Neural crest cell (in vitro differentiated cells): ENCODE results near the gene FAM174B. TPM values are rescaled to one million over a fixed set of nuclear protein-coding genes. Genes with fewer than 3 reads are reported as not detected.

Experiments used
- DNase-seq: peaks from one replicate; pipeline ENCODE4 v3.0.0; 2021; ENCODE audit warnings: low read depth, mixed read lengths, low spot score
- H3K27ac Mint-ChIP-seq: one replicate; pipeline ENCODE4 v1.8.0; 2021; ENCODE audit warnings: mild to moderate bottlenecking, mixed read lengths; ENCODE audit not compliant: unreplicated experiment
- H3K27me3 Mint-ChIP-seq: 2 replicates; pipeline ENCODE4 v1.8.0; 2021; ENCODE audit warnings: low read depth, mild to moderate bottlenecking, mixed read lengths
- H3K36me3 Mint-ChIP-seq: 2 replicates; pipeline ENCODE4 v1.8.0; 2021; ENCODE audit warnings: low read depth, mild to moderate bottlenecking, mixed read lengths
- H3K4me1 Mint-ChIP-seq: 2 replicates; pipeline ENCODE4 v1.8.0; 2021; ENCODE audit warnings: mixed read lengths
- H3K4me3 Mint-ChIP-seq: one replicate; pipeline ENCODE4 v1.8.0; 2021; ENCODE audit warnings: mild to moderate bottlenecking, mixed read lengths
- H3K9me3 Mint-ChIP-seq: 2 replicates; pipeline ENCODE4 v1.8.0; 2021; ENCODE audit warnings: mixed read lengths
- CTCF ChIP-seq: fragments of 200-600 bp; sonication (generic); conservative IDR thresholded peaks from 2 replicates; pipeline ENCODE4 v1.5.0; 2021; ENCODE audit warnings: antibody characterized with exemption, mild to moderate bottlenecking
- total RNA-seq: library from RNA; stranded (reverse); gene quantifications from 2 replicates; pipeline ENCODE4 v1.2.1, GENCODE V29; 2021

Gene FAM174B
- total RNA-seq, 1 donor from 2014 or later = 12.1 TPM

DNA sequence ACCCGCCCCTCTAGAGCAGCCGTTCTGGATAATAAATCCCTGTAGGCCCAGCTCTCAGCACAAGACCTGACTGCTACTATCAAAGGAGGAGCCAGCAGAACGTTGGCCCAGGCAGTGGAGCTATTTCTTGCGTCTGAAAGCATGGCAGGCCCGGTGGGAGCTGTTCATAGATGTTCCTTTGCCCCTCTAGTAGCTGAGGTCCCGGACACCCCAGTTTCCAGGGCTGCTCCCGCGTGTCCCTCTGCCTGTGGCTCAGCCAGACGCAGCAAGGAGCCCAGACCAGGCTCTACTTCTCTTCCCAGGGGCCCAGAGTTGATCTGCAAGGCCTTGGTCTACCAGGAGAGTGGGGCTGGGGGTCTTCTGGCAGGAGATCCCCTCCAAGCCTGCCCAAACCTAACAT lies 76.1 kb downstream of the FAM174B start:
- Mint-ChIP-seq H3K36me3 (no peaks in the 10 kb centered on the region), H3K4me1 (no peaks in the 10 kb centered on the region), H3K27me3 (peaks cover 5% of the 10 kb centered on the region), H3K9me3 (peaks cover 7% of the 10 kb centered on the region), H3K4me3 (no peak overlapping the region), H3K27ac (no peak overlapping the region)
- TF ChIP-seq CTCF = no peak
- no peak for DNase-seq

DNA sequence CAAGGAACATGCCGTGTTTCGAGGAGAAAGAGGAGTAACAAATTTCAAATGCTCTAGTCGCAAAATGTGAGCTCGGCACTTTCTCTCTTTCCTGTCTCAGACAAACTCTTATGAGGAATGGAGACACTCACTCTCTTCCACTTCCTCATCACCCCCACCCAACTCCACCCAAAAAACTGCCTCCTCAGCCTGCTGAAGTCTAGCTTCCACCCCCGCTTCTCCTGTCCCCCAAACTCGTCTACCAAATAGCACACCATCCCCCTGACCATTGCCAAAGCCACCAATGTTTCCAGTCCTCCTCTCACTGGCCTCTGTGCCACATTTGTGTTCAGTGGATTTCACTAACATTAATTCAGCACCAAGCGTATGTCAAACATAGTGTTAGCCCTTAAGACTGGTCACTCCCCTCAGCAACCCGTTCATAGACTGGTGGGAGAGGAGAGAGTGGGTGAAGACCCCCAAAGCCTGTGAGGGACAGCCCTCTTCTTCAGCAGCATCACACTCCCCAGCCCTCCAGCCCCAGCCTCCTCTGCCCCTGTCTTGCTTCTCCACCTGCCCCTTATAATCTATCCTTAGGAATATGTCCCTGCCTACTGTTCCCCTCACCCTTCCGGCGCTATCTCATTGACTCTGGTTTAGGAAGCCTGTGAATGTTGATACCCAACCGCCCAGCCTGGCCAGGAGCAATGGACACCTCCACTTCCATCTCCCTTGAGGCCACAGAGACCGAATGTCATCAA lies 77.3 kb downstream of the FAM174B start:
- H3K27me3 Mint-ChIP-seq = peaks cover 7% of the 10 kb centered on the region
- peaks cover 4% of the 10 kb centered on the region for H3K9me3 Mint-ChIP-seq
- DNase-seq = no peak
- no peak overlapping the region for H3K4me3 Mint-ChIP-seq
- no peaks in the 10 kb centered on the region for H3K36me3 Mint-ChIP-seq
- H3K27ac Mint-ChIP-seq = no peak overlapping the region
- TF ChIP-seq CTCF = no peak
- no peaks in the 10 kb centered on the region for H3K4me1 Mint-ChIP-seq

DNA sequence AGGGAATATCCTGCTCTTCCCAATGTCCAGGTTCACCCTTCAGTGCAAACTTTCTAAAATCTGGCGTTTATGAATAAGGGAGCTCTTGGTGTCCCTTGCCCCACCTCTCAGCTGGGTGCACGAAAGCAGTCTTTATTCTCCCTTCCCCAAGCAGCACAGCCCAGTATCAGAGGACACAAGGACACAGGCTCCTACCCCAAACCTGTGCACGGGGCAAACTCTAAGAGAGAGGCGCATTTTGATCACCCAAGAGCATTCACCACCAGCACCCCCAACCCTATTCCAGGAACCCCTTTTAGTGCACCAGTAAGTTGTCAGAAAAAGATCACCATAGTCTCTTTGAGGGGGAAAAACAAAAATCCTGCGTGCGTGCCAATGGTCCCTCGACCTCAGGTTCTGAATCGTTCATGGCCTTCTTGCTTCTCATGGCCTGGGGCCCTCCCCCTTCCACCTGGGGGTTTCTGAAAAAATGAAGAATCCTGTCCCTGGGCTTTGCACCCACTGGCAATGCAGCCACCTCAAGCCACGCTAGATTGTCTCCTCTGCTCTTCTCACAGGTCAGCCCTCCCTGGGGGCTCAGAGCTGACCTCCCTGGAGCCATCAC lies 78.9 kb downstream of the FAM174B start:
- no peak for TF ChIP-seq CTCF
- Mint-ChIP-seq H3K27ac (no peak overlapping the region), H3K27me3 (peaks cover 7% of the 10 kb centered on the region), H3K4me3 (no peak overlapping the region), H3K4me1 (no peaks in the 10 kb centered on the region), H3K9me3 (peaks cover 4% of the 10 kb centered on the region), H3K36me3 (no peaks in the 10 kb centered on the region)
- DNase-seq = no peak

- H3K9me3 Mint-ChIP-seq = peaks cover 4% of the 10 kb centered on the region
- no peak overlapping the region for H3K4me3 Mint-ChIP-seq
- peaks cover 7% of the 10 kb centered on the region for H3K27me3 Mint-ChIP-seq
- TF ChIP-seq CTCF = no peak
- H3K4me1 Mint-ChIP-seq = no peaks in the 10 kb centered on the region
- no peaks in the 10 kb centered on the region for H3K36me3 Mint-ChIP-seq
- no peak overlapping the region for H3K27ac Mint-ChIP-seq
- no peak for DNase-seq
Measured at GRCh38 chr15:92574566-92574965, 81.0 kb downstream of the FAM174B start.

DNA sequence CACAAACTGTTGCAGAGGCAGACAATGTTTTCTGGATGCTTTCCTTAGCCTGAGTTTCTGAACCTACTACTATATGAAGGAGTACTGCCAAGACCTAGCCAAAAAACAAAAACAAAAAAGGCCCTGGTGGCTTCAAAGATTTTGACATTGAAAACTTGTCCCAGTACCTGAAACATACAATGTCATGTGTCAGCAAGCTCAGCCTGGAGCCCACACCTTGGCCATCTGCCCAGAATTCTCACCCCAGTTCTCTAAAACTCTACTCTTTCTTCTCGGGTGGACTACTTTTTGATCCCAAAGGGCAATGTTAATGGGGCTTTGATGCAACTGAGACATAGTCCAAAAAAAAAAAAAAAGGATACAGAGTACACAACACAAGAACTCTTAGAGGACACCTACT lies 81.4 kb downstream of the FAM174B start:
- peaks cover 7% of the 10 kb centered on the region for H3K27me3 Mint-ChIP-seq
- peaks cover 4% of the 10 kb centered on the region for H3K9me3 Mint-ChIP-seq
- no peak for DNase-seq
- no peak overlapping the region for H3K27ac Mint-ChIP-seq
- H3K4me3 Mint-ChIP-seq = no peak overlapping the region
- no peak for TF ChIP-seq CTCF
- H3K36me3 Mint-ChIP-seq = no peaks in the 10 kb centered on the region
- no peaks in the 10 kb centered on the region for H3K4me1 Mint-ChIP-seq
